Renal cortical epithelial cell (primary cell): ENCODE data around the gene SCAI. TPM values are rescaled to one million over a fixed set of nuclear protein-coding genes. Genes with fewer than 3 reads are reported as not detected.
"Not testable (repeated sequence)": the region's sequence is repeated elsewhere in the genome, so short reads cannot be mapped to it uniquely, and the experiment has no call there.

Experiments used
- DNase-seq: peaks from one replicate; pipeline ENCODE4 v3.0.0-alpha.2; 2011; ENCODE audit warnings: low read depth
- total RNA-seq: library from RNA; depleted of rRNA; stranded (reverse); fragments of >200 nt; gene quantifications from 2 replicates; pipeline ENCODE4 v1.2.3, GENCODE V29; 2014

Gene SCAI
- 2.4 and 9.1 TPM in 2 replicates for total RNA-seq

DNA sequence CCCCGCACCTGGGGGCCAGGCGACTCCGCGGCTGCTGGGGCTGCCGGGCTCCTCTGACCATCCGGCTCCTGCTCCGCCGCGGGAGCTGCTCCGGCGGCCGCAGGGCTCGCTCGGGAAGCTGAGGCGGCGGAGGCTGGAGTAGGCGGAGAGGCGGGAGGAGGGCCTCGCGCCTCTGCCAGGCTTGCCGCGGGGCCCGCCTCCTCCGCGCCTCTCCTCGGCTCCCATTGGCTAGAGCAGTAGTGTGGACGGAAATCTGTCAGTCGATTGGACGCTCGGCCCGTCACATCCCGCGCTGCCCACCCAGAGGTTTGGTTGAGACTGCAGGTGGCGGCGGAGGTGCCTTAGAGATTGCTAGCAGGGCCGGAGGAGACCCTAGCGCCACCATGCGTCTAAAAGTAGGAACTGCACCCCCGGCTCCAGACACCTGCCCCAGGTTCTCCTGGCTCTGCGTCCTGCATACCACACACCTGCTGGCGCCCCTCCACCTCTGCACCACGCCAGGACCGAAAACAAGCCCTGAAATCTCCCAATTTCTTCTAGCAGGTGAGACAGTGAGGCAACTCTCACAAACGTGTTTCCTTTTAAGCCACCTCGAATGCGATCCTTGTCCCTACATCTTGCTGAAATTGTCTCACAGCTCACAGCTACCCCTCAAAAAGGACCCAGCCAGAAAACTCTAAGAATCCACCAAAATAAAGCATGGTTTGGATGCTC lies at the start of gene SCAI:
Gene SCAI, minus strand, starts transcription at position 152 of the 714 bp plus-strand sequence. Its CDS starts 91 bp downstream, at position 61.
- peak; percentile 94 for DNase-seq

DNA sequence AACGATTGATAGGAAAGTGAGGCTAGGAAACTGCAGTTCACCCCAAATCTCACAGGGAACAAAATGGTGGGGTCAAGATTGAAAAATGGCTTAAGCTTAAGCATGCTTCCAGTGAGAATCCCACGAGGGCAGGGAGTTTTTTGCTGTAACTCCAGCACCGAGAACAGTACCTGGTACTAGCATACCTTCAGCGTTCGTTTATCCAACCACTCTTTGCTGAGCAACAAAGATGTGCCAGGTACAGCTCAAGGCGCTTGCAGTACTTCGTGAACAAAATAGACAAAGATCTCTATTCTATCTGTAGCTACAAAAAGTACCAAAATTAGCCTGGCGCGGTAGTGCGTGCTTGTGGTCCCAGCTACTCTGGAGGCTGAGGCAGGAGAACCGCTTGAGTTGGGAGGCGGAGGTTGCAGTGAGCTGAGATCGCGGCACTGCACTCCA lies 47.1 kb upstream of the SCAI start:
- DNase-seq, result peak; percentile 16

DNA sequence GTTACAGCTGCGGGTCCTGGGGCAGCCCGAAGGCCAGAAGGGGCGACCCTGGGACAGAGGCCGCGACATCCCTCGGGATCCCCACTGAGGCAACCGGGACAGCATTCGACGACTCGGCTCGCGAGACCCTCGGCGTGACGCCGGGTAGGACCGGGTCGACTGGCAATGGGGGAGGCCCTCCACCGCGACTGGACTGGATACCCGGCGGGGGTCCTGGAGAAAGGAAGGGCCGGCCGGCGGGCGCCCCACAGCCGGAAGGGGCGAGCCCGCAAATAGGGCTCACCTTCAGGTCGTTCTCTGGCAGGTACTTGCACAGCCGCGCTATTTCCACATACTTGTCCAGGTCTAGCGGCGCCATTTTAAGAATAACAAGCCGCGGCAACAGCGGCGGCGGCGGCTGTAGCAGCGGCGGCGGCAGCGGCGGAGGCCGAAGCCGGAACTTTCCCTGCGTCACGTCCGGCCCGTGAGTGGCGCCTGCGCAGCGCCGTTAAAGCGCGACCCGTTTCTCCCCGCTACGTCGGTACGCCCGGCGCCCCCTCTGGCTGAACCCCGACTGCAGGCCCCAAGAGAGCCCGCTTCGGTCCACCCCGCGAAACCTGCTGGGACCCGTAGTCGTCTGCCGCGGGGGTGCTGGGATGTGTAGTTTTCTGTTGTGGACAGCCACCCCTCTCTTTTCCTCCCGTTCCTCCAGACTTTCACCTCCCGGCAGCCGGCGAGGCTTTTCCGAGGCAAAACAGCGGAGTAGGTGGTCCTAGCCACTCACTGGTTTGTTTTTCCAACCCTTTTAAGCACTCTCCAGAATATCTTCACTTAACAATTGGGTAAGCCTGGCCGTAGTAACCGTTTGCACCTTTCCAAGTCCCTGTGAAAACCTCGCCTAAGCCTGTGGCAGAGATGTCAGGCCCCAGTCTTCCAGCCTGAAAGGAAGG lies 46.3 kb upstream of the SCAI start, which contains the start of gene PPP6C:
Gene PPP6C, minus strand, starts transcription at position 443 of the 929 bp plus-strand sequence. Its CDS starts 85 bp downstream, at position 358.
- peak; percentile 86 for DNase-seq

DNA sequence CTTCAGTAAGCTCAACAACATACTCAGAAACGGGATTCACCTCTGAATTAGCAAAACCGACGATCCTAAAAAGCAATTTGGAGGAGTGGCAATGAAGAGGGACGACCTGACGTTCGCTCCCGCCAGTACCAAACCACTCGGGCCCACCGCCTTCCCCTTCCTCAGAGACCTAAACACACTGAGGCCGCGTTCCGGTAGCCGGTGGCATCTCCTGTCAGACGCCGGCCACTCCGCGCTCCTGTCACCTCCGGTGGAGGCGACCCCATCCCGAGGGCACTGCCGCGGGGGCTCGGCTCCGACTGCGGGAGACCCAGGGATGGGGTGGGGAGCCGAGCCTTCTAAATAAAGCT lies 45.7 kb upstream of the SCAI start:
- DNase-seq, result no peak

DNA sequence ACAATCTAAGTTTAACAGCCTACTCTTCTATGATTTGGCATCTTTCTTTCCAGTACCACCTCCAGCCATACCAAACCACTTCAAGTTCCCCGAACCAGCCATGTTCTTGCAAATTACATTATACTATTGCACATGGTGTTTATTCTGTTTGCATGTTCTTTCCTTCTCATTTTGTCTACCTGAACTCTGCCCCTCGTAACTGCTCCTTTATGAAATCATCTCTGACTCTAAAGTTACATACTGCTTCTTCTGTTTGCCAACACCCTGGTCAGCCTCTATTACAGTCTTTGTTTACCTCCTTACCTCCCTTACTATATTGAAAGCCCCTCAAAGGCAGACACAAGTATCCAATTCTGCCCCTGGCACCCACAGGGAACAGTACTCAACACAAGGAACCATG lies 40.2 kb upstream of the SCAI start:
- no peak for DNase-seq

DNA sequence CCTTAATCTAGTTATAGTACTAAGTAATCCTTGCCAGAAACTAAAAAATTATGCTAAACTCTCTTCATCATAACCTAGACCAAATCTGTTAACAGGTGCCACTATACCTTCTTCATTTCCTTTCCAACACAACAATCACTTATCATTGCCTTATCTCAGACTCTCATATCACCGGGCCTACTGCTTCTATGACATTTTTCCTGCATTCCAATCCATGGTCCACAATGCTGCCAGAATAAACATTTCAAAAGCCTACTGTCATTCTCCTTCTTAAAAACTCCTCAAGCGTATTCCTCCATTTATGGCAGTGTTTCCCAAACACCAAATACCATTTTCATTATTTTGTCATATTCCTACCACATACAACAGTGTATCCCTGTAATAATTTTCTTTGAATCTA lies 39.7 kb upstream of the SCAI start:
- no peak for DNase-seq

DNA sequence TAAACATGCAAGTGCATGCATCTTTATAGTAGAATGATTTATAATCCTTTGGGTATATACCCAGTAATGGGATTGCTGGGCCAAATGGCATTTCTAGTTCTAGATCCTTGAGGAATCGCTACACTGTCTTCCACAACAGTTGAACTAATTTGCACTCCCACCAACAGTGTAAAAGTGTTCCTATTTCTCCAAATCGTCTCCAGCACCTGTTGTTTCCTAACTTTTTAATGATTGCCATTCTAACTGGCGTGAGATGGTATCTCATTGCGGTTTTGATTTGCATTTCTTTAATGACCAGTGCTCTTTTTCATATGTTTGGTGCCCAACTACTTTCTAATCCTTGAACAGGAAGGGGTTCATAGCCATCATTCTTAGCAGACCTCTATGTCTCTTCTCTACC lies 38.4 kb upstream of the SCAI start:
- DNase-seq, result not testable (repeated sequence)

DNA sequence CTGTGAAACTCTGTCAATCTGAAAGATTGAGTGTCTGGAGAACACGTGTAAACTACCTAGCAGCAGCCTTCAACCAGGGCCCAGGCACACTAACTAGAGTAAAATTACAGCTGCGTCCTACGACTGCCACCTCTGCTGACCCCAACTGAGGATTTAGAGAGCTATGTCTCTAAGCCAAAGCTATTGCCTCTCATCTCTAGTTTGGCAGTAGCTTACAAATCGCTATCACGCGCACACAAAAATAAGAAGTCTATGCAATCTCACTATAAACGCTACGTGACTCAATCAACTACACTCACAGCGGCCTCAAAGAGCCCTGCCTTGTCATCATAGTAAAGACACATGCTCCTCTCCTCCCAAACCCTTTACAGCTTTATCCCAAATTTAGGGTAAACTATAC lies 37.5 kb upstream of the SCAI start:
- DNase-seq, result no peak

DNA sequence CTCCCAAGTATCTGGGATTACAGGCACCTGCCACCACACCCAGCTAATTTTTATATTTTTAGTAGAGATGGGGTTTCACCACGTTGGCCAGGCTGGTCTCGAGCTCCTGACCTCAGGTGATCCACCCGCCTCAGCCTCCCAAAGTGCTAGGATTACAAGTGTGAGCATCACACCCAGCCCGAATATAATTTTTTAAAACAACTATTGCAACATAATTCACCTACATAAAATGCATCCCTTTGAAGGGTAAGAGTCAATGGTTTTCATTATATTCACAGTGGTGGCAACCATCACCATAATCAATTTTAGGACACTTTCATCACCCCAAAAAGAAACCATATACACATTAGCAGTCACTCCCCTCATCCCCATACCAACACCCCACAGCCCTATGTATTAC lies 36.4 kb upstream of the SCAI start:
- DNase-seq, result not testable (repeated sequence)

DNA sequence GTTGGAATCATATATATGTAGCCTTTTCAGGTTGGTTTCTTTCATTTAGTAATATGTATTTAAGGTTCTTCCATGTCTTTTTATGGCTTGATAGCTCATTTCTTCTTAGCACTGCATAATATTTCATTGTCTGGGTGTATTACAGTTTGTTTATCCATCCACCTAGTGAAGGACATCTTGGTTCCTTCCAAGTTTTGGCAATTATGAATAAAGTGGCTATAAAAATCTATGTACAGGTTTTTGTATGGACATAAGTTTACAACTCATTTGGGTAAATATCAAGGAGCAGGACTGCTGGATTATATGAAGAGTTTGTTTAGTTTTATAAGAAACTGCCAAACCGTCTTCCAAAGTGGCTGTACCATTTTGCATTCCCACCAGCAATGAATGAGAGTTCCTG lies 34.6 kb upstream of the SCAI start:
- no peak for DNase-seq

DNA sequence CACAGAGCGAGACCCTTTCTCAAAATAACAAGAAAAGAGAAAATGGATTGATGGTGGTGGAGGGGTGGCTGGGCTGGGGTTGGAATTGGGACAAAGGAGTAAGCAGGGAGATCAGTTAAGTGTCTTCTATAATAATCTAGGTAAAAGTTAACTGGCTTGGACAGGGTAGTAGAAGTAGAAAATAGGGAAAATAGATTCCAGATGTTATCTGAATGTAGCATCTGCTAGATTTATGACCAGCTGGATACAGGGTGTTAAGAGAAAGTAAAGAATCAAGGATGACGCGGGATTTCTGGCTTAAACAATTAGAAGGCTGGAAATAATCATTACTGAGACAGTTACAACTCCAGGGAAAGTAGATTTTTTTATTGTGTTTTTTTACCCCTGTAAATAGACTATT lies 33.3 kb upstream of the SCAI start:
- no peak for DNase-seq

DNA sequence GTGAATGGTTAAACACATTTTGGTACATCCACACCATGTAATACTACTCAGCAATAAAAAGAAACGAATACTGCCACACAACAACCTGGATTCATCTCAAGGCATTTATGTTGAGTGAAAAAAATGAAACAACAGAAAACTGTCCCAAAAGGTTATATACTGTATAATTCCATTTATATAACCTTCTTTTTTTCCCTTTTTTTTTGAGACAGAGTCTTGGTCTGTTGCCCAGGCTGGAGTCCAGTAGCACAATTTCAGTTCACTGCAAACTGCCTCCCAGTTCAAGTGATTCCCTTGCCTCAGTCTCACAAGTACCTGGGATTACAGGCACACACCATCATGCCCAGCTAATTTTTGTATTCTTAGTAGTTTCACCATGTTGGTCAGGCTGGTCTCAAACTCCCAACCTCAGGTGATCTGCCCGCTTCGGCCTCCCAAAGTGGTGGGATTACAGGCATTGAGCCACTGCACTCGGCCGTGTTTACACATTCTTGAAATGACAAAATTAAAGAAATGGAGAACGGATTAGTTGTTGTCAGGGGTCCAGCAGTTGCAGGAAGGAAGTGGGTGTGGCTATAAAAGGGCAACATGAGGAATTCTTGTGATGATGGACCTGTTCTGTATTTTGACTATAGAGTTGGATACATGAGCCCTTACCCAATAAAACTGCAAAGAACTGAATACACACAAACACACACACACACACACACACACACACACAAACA lies 28.9 kb upstream of the SCAI start:
- no peak for DNase-seq

DNA sequence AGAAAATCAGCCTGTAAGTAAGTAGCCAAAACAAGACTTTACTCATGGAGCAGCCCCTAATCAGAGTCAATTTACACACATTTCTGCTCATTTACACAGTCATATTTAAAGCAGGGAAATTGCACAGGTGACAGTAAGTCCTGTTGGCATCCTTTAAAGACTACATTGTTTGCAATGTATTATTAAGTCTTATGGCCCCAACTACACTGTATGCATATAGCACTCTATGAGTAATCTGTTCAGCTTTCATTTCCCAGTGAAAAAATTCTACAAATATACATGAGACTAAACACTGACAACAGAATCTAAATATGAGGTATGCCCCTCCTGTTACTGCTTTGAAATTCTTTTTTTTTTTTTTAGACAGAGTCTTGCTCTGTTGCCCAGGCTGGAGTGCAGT lies 26.6 kb upstream of the SCAI start:
- no peak for DNase-seq

DNA sequence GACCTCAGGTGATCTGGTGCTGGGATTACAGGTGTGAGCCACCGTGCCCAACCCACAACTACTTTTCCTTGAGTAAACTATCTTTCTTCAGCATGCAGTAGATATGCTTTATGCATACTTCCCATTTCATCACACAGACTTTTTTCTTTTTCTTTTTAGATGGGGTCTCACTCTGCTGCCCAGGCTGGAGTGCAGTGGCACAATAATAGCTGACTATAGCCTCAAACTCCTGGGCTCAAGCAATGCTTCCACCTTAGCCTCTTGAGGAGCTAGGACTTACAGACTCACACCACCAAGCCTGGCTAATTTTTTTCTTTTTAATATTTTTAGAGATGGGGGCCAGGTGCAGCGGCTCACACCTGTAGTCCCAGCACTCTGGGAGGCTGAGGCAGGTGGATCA lies 23.4 kb upstream of the SCAI start:
- no peak for DNase-seq

DNA sequence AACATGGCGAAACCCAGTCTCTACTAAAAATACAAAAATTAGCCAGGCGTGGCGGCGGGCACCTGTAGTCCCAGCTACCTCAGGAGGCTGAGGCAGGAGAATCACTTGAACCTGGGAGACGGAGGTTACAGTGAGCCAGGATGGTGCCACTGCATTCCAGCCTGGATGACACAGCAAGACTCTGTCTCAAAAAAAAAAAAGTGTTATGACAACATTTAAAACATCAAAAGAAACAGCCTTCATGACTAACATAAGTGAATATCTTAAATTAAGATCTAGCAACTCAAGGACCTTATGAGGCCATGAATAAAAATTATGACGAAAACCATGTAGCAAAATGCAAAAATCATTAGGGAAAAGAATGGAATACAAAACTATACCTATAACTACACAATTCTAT lies 19.6 kb upstream of the SCAI start:
- not testable (repeated sequence) for DNase-seq

DNA sequence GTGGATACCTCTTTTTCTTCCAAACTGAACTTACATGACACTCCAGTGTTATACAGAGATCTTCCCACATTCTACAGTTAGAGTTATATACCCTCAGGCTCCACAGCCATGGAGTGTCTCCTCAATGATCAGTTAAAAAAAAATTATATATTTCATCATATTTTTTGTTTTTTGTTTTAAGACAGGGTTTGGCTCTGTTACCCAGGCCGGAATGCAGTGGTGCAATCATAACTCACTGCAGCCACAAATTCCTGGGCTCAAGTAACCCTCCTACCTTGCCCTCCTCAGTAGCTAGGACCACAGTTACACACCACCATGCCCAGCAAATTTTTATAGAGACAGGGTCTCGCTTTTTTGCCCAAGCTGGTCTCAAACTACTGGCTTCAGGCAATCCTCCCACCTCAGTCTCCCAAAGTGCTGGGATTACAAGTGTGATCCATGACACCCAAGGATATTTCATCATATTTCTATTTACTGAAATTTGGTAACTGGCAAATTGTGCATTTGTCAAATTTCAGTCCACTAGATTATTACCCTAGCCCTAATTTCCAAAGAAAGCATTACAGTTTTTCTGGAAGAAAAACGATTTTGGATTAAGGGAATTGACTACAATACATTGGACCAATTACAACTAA lies 18.1 kb upstream of the SCAI start:
- DNase-seq, result peak; percentile 29

DNA sequence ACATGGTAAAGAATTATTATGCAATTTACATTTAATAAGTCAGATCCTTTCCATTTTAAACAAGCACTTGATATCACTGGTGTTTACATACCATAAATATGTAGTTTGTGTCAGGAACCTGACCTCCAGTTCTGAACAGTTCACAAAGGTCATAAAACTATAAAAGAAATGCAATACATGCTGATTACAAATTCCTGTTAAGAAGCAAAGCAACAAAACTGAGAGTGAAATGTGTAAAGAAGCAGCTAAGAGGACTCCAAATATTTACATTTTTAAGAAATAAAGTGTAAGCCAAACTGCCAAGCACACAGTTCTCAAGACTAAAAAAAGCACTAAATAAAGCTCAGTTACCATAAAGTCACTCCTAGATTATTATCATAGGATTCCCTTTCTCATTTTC lies 17.4 kb upstream of the SCAI start:
- no peak for DNase-seq

DNA sequence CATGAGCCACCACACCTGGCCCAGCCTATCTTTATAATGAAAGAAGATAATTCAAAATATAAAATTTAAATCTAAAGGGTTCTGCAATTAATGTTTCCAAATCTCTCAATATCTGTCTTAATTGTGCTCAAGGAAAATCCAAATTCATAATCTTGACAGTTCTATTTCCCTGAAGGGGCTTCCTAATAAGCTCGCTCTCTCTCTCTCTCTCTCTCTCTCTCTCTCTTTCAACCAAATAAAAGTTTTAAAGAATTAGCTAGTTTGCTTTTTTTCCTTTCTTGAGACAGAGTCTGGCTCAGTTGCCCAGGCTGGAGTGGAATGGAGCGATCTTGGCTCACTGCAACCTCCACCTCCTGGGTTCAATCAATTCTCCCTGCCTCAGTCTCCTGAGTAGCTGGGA lies 13.2 kb upstream of the SCAI start:
- no peak for DNase-seq

DNA sequence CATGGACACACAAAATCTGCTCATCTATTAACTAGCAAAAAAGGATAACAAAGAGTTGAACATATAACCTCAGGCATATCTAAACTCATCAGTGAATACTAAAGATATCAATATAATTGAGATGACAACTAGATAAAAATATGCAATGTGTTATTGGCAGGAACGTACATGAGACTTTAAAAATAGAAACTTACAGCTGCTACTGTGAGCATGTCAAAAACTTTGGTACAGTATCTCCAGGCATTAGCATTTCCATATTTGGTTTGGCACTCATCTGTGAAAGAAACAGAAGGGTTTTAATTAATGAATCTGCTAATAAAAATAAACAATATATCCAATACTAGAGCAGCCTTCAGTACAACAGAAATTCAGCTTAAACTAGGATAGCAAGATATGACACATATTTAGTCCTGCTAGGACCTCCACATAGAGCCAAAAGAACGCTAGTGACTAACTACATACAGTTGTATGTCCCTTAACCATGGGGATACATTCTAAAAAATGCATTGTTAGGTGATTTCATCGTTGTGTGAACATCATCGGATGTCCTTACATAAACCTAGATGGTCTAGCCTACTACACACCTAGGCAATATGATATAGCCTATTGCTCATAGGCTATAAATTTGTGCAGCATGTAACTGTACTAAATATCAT lies 10.5 kb upstream of the SCAI start:
- DNase-seq, result no peak

DNA sequence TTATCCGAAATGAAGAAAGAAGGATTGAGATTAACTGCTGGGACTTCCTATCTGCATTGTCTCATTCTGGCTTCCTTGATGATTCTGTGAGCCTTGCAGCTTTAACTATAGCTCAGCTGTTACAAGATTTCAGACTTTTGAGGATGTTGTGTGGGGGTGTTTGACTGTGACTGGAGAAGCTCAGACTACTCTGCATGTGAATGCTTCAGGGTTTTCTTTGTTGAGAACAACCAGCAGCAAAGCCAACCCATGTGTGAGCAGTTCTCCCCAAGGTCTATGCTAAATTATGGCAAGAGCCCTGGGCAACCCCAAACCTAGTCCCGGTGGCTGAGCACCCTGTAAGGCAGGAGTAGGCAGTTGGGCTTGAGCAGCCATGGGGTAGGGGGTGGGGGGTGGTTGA lies 8.4 kb upstream of the SCAI start:
- DNase-seq, result no peak
